PFSK-1 (cell line): ENCODE results near the gene MRPS9.

Source experiments
- POLR2AphosphoS5 ChIP-seq: IDR thresholded peaks from 2 replicates; pipeline ENCODE4 v1.6.1; 2012; ENCODE audit warnings: low read depth, mild to moderate bottlenecking, control low read depth, low read length, moderate library complexity
- REST ChIP-seq, 2 experiments: IDR thresholded peaks; 2 replicates each; pipeline versions ENCODE4 v1.6.1 to v1.8.0; 2011 to 2012; ENCODE audit warnings: low read depth in 2 of 2, low read length in 2 of 2, control low read depth in 1 of 2, inconsistent platforms in 1 of 2, mild to moderate bottlenecking in 1 of 2, moderate library complexity in 1 of 2; ENCODE audit not compliant: insufficient read depth in 1 of 2
- SIN3A ChIP-seq: IDR thresholded peaks from 2 replicates; pipeline ENCODE4 v1.6.1; 2012; ENCODE audit warnings: mild to moderate bottlenecking, low read length, moderate library complexity, borderline replicate concordance; ENCODE audit not compliant: insufficient read depth
- TAF1 ChIP-seq: IDR thresholded peaks from 2 replicates; pipeline ENCODE4 v1.6.1; 2012; ENCODE audit warnings: low read length, control low read depth, borderline replicate concordance; ENCODE audit not compliant: insufficient read depth

GRCh38 chr2:105143467-105144151 lies 105.7 kb downstream of the MRPS9 start:
- TF ChIP-seq REST (IDR thresholded peaks at IDR 0.05; ENCODE audit: insufficient read depth in 1 of 2, low read depth in 2 of 2, low read length in 2 of 2) (no peak), POLR2AphosphoS5 (no peak), TAF1 (no peak), SIN3A (no peak)
